ENCODE results near the gene INSR. TPM values are rescaled to one million over a fixed set of nuclear protein-coding genes. Genes with fewer than 3 reads are reported as not detected.

INSR gene
- total RNA-seq, 1 experiment from 2014 or later = 35.9 TPM

GRCh38 chr19:7170983-7171382, 123.2 kb downstream of the INSR start:
- TF ChIP-seq USF1 (CRISPR knock-in tag; IDR thresholded peaks at IDR 0.05) (no peak), HMGA2 (CRISPR knock-in tag; IDR thresholded peaks at IDR 0.05) (no peak), CREM (CRISPR knock-in tag; IDR thresholded peaks at IDR 0.05) (no peak), TP53 (CRISPR knock-in tag; IDR thresholded peaks at IDR 0.05) (no peak), ATF1 (CRISPR knock-in tag; IDR thresholded peaks at IDR 0.05) (no peak), CDX4 (CRISPR knock-in tag; IDR thresholded peaks at IDR 0.05; ENCODE audit: borderline replicate concordance) (no peak), ZBTB21 (CRISPR knock-in tag; IDR thresholded peaks at IDR 0.05; ENCODE audit: borderline replicate concordance) (no peak), ZNF512 (CRISPR knock-in tag; IDR thresholded peaks at IDR 0.05; ENCODE audit: borderline replicate concordance) (no peak), STAT6 (CRISPR knock-in tag; conservative IDR thresholded peaks at IDR 0.05; ENCODE audit: low read depth) (no peak), IRF2 (CRISPR knock-in tag; IDR thresholded peaks at IDR 0.05; ENCODE audit: borderline replicate concordance, low read depth) (no peak), PRDM15 (CRISPR knock-in tag; IDR thresholded peaks at IDR 0.05) (no peak), E2F4 (CRISPR knock-in tag; IDR thresholded peaks at IDR 0.05; ENCODE audit: borderline replicate concordance, low read depth) (no peak), ZBTB43 (CRISPR knock-in tag; IDR thresholded peaks at IDR 0.05) (no peak), ATF3 (CRISPR knock-in tag; conservative IDR thresholded peaks at IDR 0.05) (no peak), ZNF317 (CRISPR knock-in tag; IDR thresholded peaks at IDR 0.05; ENCODE audit: borderline replicate concordance, low read depth) (no peak), ATF2 (CRISPR knock-in tag; IDR thresholded peaks at IDR 0.05; ENCODE audit: borderline replicate concordance, low read depth) (no peak), MAX (CRISPR knock-in tag; IDR thresholded peaks at IDR 0.05) (no peak), NR3C1 (CRISPR knock-in tag; conservative IDR thresholded peaks at IDR 0.05; ENCODE audit: low read depth) (no peak)
- no peak overlapping the region for H3K27ac Mint-ChIP-seq
- peaks cover 58% of the 10 kb centered on the region for H3K36me3 Mint-ChIP-seq
- no peak overlapping the region for H3K4me3 Mint-ChIP-seq
- POLR2A ChIA-PET = interaction anchor here (0.6 kb wide), 1 partner anchor 71 kb away, joined by 3 read pairs; no protein-coding TSS in a partner anchor
- ATAC-seq = no peak
- CTCF ChIA-PET = interaction anchor here (0.6 kb wide), 1 partner anchor 97 kb away, joined by 3 read pairs; no protein-coding TSS in a partner anchor
- H3K4me1 Mint-ChIP-seq = no peaks in the 10 kb centered on the region
- H3K27me3 Mint-ChIP-seq (ENCODE audit: low read depth) = no peaks in the 10 kb centered on the region
- no peak for DNase-seq (ENCODE audit: low spot score)
- peaks cover 29% of the 10 kb centered on the region for H3K9me3 Mint-ChIP-seq

Data from WTC11 (cell line).